Erythroblast (primary cell): ENCODE measurements around the gene FAM83E.

Source experiments
- DNase-seq, 2 experiments: peaks; one replicate each; lab custom pipeline; 2025; lab: John Stamatoyannopoulos, UW
- GATA1 ChIP-seq: IDR thresholded peaks from 2 replicates; pipeline ENCODE4 v1.6.1; 2011; ENCODE audit warnings: low read depth, mild to moderate bottlenecking, control low read depth, low read length, moderate library complexity
- POLR2A ChIP-seq: IDR thresholded peaks from 2 replicates; pipeline ENCODE4 v1.6.1; 2011; ENCODE audit warnings: mild to moderate bottlenecking, low read length

FAM83E gene

DNA sequence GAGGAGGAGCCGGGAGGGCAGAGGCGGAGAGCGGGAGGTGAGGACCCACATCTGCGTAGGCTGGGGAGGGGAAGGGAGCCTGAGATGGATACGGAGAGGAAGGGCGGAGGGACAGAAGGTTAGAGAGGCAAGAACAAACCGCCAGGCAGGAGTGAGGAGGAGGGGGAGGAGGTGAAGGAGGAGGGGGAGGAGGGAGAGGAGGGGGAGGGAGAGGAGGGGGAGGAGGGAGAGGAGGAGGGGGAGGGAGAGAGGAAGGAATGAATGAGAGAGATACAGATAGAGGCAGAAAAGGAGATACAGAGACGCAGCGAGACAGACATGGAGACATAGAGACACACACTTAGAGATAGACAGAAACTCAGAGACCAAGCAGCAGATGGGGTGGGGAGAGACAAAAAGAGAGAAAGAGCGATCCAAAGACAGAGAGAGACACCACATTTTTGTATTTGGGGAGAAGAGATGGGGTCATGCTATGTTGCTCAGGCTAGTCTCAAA lies 31.9 kb upstream of the FAM83E start:
- no peak for DNase-seq

GRCh38 chr19:48646001-48646721 lies 31.3 kb upstream of the FAM83E start, which contains the start of gene CA11:
TSS of gene CA11 (minus strand) at chr19:48646187. CDS start at chr19:48645632, 555 bp downstream.
- peak; percentile 80 to 86 for DNase-seq
- no peak for TF ChIP-seq GATA1
- no peak for TF ChIP-seq POLR2A

More for the DNA sequence above, 31.9 kb upstream of the FAM83E start:
- no peak for TF ChIP-seq GATA1
- TF ChIP-seq POLR2A, result no peak

DNA sequence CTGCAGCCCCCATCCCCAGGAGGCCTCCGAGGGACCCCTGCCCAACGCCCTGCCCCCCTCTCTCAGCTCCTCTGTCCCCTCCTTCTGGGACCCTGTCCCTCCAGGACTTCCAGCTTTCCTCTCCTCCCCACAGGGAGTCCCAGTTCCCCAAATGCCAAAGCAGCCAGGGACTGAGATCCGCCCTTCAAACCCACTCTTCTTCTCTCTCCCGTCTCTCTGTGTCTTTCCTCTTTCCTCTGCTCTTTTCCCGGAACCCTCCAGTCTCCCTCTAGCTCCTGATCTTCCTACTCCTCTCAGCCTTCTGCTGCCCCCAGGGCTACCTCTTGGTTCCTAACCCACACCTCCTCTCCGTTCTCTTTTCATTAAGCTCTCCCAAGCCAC lies 30.7 kb upstream of the FAM83E start:
- no peak for TF ChIP-seq GATA1
- TF ChIP-seq POLR2A, result no peak
- no peak for DNase-seq

GRCh38 chr19:48644839-48645619 lies 30.2 kb upstream of the FAM83E start:
- peak; percentile 83 to 88 for DNase-seq

DNA sequence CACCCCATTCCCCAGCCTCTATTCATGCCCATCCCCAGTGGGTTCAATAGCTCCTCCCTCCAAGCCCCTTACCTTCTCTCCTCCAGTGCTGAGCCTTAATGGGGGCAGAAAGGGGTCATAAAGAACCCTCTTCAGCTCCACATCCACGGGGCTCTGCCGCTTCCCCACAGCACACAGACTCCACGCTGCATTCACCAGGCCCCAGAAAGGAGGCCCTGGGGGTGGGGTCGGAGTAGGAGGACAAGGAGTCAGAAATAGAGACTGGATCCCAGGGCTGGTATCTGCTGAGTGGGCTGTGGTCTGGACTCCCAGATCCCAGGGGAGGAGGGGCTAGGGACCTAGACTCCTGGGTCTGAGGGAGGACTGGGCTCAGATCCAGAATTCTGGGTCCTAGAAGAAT lies 29.5 kb upstream of the FAM83E start:
- TF ChIP-seq POLR2A (no peak), GATA1 (no peak)
- no peak for DNase-seq

More at GRCh38 chr19:48644839-48645619, 30.2 kb upstream of the FAM83E start:
- TF ChIP-seq POLR2A (no peak), GATA1 (no peak)

GRCh38 chr19:48642862-48643261 lies 28.0 kb upstream of the FAM83E start:
- DNase-seq, result no peak
- TF ChIP-seq POLR2A (no peak), GATA1 (no peak)

- TF ChIP-seq GATA1 (no peak), POLR2A (no peak)
- DNase-seq, result no peak
Observed at GRCh38 chr19:48641850-48642249, 27.0 kb upstream of the FAM83E start.

- TF ChIP-seq GATA1, result no peak
- no peak for DNase-seq
Observed at GRCh38 chr19:48639483-48640375, 24.9 kb upstream of the FAM83E start.

- TF ChIP-seq GATA1, result no peak
- no peak for TF ChIP-seq POLR2A
- DNase-seq, result no peak
Observed at GRCh38 chr19:48638831-48639381, 24.0 kb upstream of the FAM83E start.

DNA sequence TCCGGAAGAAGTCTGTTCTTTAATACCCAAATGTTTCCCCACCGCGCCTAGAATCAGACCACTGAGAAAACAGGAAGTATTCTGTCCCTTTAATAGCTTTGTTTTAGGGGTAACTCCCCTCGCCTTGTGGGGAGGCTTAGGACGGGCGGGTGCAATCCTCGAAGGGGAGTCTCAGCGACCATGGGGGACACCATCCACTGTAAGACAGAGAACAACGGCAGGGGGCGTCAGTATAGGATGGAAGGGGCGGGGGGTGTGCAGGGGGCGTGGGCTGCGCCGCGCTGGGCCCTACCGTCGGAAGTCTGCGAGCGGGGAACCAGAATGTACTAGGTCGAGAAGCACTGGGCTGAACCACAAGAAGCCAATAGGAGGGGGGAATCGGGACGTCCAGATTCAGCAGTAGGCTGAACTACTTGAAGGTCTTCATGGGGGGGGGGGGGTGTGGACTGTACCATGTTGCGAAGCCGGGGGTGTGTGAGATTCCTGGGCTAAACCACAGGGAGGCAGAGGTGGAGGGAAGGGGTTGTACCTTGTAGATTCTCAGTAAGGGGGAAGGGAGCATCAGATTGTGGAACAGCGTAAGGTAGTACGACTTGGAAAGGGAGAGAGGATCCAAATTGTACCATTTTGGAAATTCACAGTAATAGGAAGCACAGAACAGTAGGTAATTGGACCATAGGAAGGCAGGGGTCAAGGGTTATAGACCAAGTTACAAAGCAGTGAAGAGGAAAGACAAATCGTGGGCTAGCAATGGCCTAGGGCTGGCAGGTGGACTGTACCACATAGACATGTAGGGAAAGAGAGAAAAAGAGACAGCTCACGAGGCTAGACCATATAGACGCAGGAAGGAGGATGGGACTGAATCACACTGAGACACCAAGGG lies 23.3 kb upstream of the FAM83E start:
- DNase-seq, result peak; percentile 86 to 91
- TF ChIP-seq POLR2A (no peak), GATA1 (no peak)

- peak; percentile 94 to 97 for DNase-seq
- no peak for TF ChIP-seq POLR2A
- TF ChIP-seq GATA1, result no peak
Observed at GRCh38 chr19:48637449-48637947, 22.6 kb upstream of the FAM83E start.
